Measurements from ENCODE around the gene FUZ.
A peak's percentile ranks its signal among the peaks of the same experiment; 100 is the strongest.

Gene FUZ, protein sequence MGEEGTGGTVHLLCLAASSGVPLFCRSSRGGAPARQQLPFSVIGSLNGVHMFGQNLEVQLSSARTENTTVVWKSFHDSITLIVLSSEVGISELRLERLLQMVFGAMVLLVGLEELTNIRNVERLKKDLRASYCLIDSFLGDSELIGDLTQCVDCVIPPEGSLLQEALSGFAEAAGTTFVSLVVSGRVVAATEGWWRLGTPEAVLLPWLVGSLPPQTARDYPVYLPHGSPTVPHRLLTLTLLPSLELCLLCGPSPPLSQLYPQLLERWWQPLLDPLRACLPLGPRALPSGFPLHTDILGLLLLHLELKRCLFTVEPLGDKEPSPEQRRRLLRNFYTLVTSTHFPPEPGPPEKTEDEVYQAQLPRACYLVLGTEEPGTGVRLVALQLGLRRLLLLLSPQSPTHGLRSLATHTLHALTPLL

DNA sequence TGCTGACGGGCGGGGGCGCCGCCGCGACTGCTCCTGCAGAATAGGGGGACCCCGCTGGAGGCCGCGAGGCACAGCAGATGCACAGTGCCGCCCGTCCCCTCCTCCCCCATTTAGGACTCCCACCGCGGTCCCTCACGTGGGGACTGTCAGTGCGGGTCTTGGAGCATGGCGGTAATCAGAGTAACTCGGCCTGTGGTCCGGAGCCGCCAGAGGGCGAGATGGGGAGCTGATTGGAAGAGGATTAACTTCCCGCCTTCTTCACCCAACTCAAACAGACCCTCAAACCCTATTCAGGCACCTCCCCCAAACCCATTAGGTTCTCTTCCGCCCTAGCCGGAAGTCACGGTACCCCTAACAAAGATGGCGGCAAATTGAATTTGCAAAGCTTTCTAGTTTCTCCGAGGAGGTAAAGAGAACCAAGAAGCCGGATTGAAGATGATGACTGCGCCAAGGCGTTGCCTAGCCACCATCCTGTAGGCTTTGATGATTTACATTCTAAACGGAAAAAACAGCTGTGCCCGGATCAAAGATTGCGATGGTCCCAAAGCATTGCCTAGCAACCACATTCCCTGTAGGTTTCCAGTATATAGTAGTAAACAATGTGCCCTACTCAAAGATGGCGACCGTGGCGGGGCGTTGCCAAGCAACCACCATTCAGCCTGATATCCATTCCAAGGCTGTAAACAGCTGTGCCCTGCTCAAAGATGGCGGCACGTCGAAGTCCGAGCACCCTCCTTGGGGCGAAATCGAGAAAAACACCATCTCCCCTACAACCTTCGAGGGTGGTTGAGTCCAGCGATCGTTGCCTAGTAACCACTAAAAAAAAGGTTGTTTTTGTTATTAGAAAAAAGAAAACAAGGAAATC lies at the start of gene FUZ:
Gene FUZ (minus strand): TSS at position 296 of the 865 bp plus-strand sequence. CDS start 186 bp downstream, at position 110.
- DNase-seq (ENCODE audit: low spot score) = peak; percentile 95

GRCh38 chr19:49862391-49863253 lies 49.5 kb upstream of the FUZ start:
- DNase-seq (ENCODE audit: low spot score) = no peak

DNA sequence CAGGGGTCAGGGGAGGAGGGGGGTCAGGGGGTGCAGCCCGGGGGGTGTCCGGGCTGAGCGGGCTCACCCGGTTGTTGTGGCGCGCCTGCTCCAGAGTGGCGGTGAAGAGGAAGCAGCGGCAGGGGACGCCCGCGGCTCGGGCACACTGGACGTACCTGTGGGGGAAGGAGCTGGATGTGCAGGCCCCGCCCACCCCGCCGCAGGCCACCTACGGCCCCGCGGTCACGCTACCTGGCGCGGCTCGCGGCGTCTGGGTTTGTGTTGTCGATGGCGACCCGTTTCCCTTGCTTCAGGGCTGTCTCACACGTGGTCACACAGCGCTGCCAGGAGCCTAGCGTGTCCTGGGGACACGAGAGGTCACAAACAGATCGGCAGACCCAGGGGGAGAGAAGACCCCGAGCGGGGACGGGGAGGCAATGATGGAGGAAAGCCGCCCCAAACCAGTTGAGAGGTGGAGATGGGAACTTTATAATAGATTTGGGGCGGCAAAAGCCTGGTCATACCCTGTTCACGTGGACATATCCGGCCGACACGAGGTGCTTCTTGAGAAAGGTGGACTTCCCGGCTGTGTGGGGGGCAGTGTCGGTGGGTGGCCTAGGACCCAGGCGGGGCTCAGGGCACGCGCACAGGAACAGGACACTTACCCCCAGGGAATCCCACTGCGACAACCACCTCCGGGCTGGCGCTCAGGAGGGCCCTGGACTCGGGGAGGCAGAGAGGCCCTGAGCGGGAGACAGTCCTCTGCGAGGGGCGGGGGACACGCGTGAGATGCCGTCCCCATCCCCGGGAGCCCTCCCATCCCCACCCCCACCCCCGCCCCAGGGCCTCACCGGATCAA lies 48.7 kb upstream of the FUZ start:
- DNase-seq (ENCODE audit: low spot score) = no peak

DNA sequence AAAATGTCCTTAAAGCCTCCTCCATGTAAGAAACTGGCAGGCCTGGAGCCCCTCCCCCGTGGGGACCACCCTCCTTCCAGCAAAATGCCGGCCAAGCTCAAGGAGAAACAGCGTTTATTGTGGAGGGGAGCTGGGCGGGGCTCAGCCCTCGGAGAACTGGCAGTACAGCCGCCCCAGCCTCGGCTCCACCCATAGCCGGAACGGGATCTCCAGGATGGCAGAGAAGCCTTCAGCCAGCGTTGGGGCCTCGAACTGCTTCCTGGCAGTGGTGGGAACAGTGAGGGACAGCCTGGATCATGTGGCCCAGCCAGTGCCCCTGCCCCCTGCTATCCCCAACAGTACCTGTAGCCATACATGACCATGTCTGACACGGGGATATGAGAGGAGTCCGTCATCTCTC lies 48.0 kb upstream of the FUZ start:
- DNase-seq (ENCODE audit: low spot score) = no peak

DNA sequence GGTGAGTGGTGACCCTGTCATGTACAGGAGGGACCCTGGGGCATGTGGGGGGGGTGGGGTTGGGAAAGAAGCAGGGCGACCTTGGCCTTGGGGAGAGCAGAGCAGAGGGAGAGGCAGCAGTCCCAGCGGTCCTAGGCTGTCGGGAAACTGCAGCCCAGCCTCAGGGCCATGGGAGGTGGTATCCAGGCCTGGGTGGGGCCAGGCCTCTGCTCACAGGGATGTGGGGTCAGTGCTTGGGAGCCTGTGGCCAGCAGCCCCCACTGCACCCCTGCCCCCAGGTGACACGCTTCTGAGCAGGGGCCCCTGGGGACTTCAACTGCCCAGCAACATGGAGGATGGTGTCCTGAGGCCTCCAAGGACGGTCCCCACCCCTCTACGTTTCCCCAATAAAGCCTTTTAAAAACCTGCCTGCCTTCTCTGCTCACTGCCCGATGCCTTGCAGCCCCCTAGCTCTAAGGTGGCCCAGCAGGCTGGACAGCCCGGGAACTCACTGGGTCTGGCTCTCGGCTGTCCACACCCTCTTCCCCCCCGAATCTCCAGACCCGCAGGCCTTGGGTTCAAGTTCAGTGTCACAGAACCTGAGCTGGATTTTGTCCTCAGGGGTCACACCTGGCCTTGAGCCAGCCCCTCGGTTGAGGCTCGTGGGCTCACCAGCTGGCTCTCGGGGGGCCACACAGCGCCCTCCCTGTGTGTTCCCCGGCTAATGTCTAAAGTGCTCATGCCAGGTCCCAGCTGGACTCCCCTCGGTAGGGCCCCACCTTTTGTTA lies 47.4 kb upstream of the FUZ start:
- no peak for DNase-seq (ENCODE audit: low spot score)

DNA sequence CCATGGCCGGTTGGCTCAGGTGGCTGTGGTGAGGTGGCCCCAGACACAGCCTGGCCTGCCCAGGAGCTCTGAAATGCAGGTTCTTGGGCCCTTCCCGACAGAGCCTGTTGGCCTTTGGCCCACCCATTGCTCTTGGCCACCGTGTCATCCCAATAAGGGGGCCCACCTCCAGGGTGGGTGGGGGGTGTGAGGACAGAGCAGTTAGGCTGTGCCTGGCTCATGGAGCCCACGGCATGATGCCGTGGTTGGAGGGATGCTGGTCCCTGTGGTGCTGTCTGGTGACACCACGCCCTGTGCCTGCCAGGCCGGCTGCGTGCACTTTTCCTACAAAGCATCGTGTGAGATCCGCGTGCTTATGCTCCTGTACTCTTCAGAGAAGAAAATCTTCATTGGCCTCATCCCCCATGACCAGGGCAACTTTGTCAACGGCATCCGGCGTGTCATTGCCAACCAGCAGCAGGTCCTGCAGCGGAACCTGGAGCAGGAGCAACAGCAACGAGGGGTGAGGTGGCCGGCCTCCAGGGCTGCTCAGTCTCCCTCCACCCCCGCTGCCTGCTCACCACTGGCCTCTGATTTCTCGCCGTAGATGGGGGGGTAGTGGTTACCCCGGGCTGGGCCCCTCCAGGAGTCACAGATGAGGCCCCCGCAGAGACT lies 46.7 kb upstream of the FUZ start:
- no peak for DNase-seq (ENCODE audit: low spot score)

GRCh38 chr19:49858088-49858985 lies 45.2 kb upstream of the FUZ start:
- DNase-seq (ENCODE audit: low spot score) = no peak

DNA sequence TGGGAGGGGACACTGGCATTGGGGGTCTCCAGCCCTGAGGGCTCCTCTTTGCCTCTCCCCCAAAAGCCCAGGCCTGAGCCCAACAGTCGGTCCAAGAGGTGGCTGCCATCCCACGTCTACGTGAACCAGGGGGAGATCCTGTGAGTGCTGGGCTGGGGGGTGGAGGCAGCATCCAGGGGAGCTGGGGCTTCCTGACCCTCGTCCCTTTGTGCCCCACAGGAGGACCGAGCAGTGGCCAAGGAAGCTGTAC lies 44.7 kb upstream of the FUZ start:
- DNase-seq (ENCODE audit: low spot score) = no peak

DNA sequence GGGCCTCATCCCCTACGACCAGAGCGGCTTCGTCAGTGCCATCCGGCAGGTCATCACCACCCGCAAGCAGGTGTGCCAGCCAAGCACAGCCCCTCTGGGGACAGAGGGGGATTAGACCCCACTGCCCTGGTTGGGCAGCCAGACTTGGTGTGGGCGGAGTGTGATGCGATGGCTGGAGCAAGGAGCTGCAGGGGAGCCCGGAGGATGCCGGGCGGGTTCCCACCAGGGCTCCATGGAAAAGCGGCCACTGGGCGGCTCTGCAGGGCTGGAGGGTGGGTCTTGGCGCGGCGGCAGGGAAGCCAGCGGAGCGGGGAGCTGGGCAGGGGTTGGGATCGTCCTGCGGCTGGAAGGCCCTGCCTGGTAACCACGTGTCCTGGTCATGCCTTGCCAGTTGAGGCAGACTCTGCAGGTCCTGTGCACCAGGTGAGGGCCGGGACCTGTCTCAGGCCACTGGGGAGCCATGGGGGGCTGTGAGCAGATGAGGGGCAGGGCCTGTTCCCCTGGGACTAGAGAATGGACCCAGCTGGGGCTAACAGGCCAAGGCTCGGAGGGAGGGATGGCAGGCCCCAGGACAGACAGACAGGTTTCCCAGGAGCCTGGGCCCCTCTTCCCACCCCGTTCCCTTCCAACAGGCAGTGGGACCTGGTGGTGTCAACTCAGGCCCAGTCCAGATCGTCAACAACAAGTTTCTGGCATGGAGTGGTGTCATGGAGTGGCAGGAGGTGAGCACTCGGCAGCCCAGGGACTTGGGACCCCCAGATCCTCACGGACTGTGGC lies 44.2 kb upstream of the FUZ start:
- no peak for DNase-seq (ENCODE audit: low spot score)

GRCh38 chr19:49856574-49857021 lies 43.5 kb upstream of the FUZ start:
- no peak for DNase-seq (ENCODE audit: low spot score)

DNA sequence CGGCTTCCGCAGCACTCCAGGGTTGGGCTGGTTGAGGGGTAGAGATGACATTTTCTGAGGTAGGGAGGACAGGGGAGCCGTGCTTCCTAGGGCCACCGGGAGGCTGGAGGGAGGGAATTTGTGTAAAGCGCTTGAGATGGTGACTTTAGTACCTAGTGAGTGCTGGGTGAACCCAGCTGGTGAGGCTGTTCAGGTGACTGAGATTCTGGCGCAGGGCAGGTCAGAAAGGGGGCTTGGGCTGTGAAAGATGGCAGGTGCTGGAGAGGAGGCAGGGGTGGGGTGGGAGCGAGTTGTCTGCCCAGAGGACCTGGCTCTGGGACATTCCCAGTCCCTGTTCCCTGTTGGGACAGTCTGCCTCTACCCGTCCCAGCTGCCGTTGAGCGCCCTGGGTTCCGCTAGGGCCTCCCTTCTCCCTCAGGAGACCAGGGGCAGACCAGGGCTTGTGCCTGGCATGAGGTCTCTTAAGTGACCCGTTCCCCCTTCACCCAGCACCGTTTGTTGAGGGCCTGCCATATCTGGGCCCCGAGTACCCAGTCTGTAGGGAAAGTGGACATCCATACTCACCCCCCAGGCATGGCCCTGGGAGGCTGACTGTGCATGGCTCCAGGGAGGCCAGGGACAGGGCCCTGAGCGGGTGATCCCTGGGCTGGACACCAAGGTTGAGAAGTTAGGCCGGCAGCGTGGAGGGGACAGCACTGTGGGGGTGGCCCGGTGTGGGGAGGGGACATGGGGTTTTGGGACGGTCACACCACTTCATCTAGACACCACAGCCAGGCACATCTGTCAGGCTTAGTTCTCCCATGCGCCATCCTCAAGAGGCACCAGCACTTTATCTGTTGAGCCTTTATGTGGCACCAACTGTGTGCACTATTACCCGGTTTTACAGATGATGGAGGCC lies 42.8 kb upstream of the FUZ start:
- DNase-seq (ENCODE audit: low spot score) = no peak

- no peak for DNase-seq (ENCODE audit: low spot score)
These were observed 42.2 kb upstream of the FUZ start for GRCh38 chr19:49855277-49855675.

- DNase-seq (ENCODE audit: low spot score) = no peak
These were observed 41.5 kb upstream of the FUZ start for GRCh38 chr19:49854378-49855263.

- no peak for DNase-seq (ENCODE audit: low spot score)
These were observed 40.8 kb upstream of the FUZ start for GRCh38 chr19:49853852-49854377.

DNA sequence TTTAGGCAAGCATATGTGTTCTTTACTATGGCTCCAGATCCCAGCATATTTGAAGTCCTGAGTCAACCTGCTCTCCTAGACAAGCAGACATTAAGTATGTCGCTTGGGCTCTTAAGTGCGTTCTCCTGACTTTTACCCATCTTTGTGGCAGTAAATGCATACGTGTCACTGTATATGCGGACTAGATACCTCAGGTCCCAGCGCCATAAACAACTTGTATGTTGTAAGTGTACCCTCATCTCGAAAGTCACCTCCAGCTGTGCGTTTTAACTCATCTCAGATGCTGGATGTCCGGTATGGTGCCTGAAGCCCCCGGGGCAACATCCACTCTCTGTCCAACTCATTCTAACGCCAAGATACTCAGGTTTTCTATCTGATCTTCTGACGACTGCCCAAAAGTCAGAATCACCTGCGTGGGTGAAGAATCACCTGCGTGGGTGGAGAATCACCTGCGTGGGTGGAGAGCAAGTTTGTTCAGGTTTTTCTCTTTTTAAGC lies 39.6 kb upstream of the FUZ start:
- no peak for DNase-seq (ENCODE audit: low spot score)
